WTC11 (cell line): ENCODE results near the gene RABEP1. TPM values are rescaled to one million over a fixed set of nuclear protein-coding genes. Genes with fewer than 3 reads are reported as not detected.

Source experiments
- ATF1 ChIP-seq: sonication (generic); formaldehyde crosslinking; IDR thresholded peaks from 2 replicates; pipeline ENCODE4 v1.8.1; 2023; ENCODE audit warnings: mild to moderate bottlenecking, moderate library complexity, missing genetic modification reagents
- ATF2 ChIP-seq: sonication (generic); formaldehyde crosslinking; IDR thresholded peaks from 2 replicates; pipeline ENCODE4 v1.8.1; 2022; ENCODE audit warnings: low read depth, missing genetic modification reagents, borderline replicate concordance
- CREB1 ChIP-seq: sonication (generic); formaldehyde crosslinking; IDR thresholded peaks from 2 replicates; pipeline ENCODE4 v1.8.0; 2023; ENCODE audit warnings: mild to moderate bottlenecking, missing genetic modification reagents
- CREM ChIP-seq: sonication (generic); formaldehyde crosslinking; IDR thresholded peaks from 2 replicates; pipeline ENCODE4 v1.8.1; 2022; ENCODE audit warnings: mild to moderate bottlenecking, missing genetic modification reagents, moderate library complexity
- E2F4 ChIP-seq: sonication (generic); formaldehyde crosslinking; IDR thresholded peaks from 2 replicates; pipeline ENCODE4 v1.8.1; 2022; ENCODE audit warnings: low read depth, mild to moderate bottlenecking, moderate library complexity, missing genetic modification reagents, borderline replicate concordance
- FOXP4 ChIP-seq: sonication (generic); formaldehyde crosslinking; IDR thresholded peaks from 2 replicates; pipeline ENCODE4 v1.8.0; 2022; ENCODE audit warnings: mild to moderate bottlenecking, missing genetic modification reagents
- GABPB1 ChIP-seq: sonication (generic); formaldehyde crosslinking; IDR thresholded peaks from 2 replicates; pipeline ENCODE4 v1.8.1; 2023; ENCODE audit warnings: mild to moderate bottlenecking, missing genetic modification reagents
- HMGA2 ChIP-seq: fragments of 250-450 bp; sonication (Bioruptor Pico); IDR thresholded peaks from 2 replicates; pipeline ENCODE4 v1.4.0; 2021; ENCODE audit warnings: mild to moderate bottlenecking, moderate library complexity
- HMGXB4 ChIP-seq: sonication (generic); formaldehyde crosslinking; IDR thresholded peaks from 2 replicates; pipeline ENCODE4 v1.8.1; 2023; ENCODE audit warnings: mild to moderate bottlenecking, moderate library complexity, missing genetic modification reagents
- MAX ChIP-seq: sonication (generic); formaldehyde crosslinking; IDR thresholded peaks from 2 replicates; pipeline ENCODE4 v1.8.0; 2022; ENCODE audit warnings: mild to moderate bottlenecking, missing genetic modification reagents
- NFE2L1 ChIP-seq: sonication (generic); formaldehyde crosslinking; IDR thresholded peaks from 2 replicates; pipeline ENCODE4 v1.8.1; 2023; ENCODE audit warnings: missing genetic modification reagents
- NR3C1 ChIP-seq: sonication (generic); formaldehyde crosslinking; conservative IDR thresholded peaks from 2 replicates; pipeline ENCODE4 v1.8.1; 2023; ENCODE audit warnings: low read depth, mild to moderate bottlenecking, missing genetic modification reagents
- OVOL2 ChIP-seq: fragments of 250-450 bp; sonication (Bioruptor Pico); IDR thresholded peaks from 2 replicates; pipeline ENCODE4 v1.9.0; 2021; ENCODE audit warnings: mild to moderate bottlenecking, borderline replicate concordance
- ZNF121 ChIP-seq: sonication (generic); formaldehyde crosslinking; IDR thresholded peaks from 2 replicates; pipeline ENCODE4 v1.8.0; 2023; ENCODE audit warnings: missing genetic modification reagents
- ZNF263 ChIP-seq: sonication (generic); formaldehyde crosslinking; IDR thresholded peaks from 2 replicates; pipeline ENCODE4 v1.8.1; 2022; ENCODE audit warnings: low read depth, mild to moderate bottlenecking, moderate library complexity, missing genetic modification reagents
- ZNF423 ChIP-seq: fragments of 250-450 bp; sonication (Bioruptor Pico); IDR thresholded peaks from 2 replicates; pipeline ENCODE4 v2.1.2; 2022; ENCODE audit warnings: mild to moderate bottlenecking, moderate library complexity
- total RNA-seq: library from RNA; stranded (reverse); gene quantifications from 3 replicates; pipeline ENCODE4 v1.2.3, GENCODE V29; 2021
- TF ChIP-seq, protein P1 (sequence below): fragments of 200-600 bp; IDR thresholded peaks from 2 replicates; pipeline ENCODE4 v1.8.0; 2022; ENCODE audit warnings: antibody characterized with exemption
- TF ChIP-seq, protein P2 (sequence below): sonication (generic); formaldehyde crosslinking; conservative IDR thresholded peaks from 2 replicates; pipeline ENCODE4 v1.8.1; 2022; ENCODE audit warnings: mild to moderate bottlenecking, missing genetic modification reagents
- TF ChIP-seq, protein P3 (sequence below): sonication (generic); formaldehyde crosslinking; IDR thresholded peaks from 2 replicates; pipeline ENCODE4 v1.8.0; 2023; ENCODE audit warnings: mild to moderate bottlenecking, missing genetic modification reagents
- TF ChIP-seq, protein P4 (sequence below): sonication (generic); formaldehyde crosslinking; IDR thresholded peaks from 2 replicates; pipeline ENCODE4 v1.8.0; 2023; ENCODE audit warnings: missing genetic modification reagents
- TF ChIP-seq, protein P5 (sequence below): fragments of 250-450 bp; sonication (Bioruptor Pico); IDR thresholded peaks from 2 replicates; pipeline ENCODE4 v1.8.0; 2021; ENCODE audit warnings: mild to moderate bottlenecking
- TF ChIP-seq, protein P6 (sequence below): sonication (generic); formaldehyde crosslinking; IDR thresholded peaks from 2 replicates; pipeline ENCODE4 v1.8.1; 2023; ENCODE audit warnings: mild to moderate bottlenecking, missing genetic modification reagents, moderate library complexity

RABEP1 gene
- total RNA-seq, 1 experiment from 2014 or later = 40.9 TPM

DNA sequence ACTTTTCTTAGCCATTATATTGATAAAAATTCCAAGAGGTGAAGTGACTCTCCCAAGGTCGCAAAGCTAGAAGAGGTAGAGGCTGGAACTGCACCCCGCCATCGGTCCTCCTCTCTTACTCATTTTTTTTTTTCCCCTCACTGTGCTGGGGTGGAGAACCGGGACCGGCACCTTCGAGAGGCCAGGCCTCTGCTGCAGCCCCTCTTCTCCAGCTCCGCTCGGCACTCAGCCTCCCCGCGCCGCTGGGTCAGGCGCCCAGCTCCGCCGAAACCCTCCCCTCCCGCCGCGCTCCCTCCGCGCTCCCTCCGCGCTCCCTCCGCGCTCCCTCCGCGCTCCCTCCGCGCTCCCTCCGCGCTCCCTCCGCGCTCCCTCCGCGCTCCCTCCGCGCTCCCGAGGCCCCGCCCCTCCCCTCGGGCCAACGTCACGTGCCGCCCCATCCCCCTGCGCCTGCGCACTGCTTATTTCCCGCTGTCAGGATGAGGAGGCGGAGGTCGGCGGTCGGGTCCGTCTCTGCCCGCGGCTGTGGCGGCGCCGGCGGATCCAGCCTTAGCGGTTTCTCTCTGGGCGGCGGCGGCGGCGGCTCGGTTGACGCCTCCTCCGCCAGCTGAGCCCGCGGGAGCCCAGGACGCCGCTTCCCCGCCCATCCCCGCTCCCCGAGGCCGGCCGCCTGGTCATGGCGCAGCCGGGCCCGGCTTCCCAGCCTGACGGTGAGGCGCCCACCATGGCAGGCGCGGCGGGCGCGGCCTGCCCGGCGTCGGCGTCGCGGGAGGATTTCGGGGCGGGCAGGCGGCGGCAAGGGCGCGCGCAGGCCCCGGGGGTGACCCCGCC, at the start of gene RABEP1 (continued):
- TF ChIP-seq CREM (CRISPR knock-in tag) = no peak
- TF ChIP-seq ZNF121 (CRISPR knock-in tag) = no peak
- TF ChIP-seq GABPB1 (CRISPR knock-in tag) = no peak
- TF ChIP-seq, protein P1, sequence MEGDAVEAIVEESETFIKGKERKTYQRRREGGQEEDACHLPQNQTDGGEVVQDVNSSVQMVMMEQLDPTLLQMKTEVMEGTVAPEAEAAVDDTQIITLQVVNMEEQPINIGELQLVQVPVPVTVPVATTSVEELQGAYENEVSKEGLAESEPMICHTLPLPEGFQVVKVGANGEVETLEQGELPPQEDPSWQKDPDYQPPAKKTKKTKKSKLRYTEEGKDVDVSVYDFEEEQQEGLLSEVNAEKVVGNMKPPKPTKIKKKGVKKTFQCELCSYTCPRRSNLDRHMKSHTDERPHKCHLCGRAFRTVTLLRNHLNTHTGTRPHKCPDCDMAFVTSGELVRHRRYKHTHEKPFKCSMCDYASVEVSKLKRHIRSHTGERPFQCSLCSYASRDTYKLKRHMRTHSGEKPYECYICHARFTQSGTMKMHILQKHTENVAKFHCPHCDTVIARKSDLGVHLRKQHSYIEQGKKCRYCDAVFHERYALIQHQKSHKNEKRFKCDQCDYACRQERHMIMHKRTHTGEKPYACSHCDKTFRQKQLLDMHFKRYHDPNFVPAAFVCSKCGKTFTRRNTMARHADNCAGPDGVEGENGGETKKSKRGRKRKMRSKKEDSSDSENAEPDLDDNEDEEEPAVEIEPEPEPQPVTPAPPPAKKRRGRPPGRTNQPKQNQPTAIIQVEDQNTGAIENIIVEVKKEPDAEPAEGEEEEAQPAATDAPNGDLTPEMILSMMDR = no peak
- TF ChIP-seq E2F4 (CRISPR knock-in tag) = 0 out of 2 replicates have a peak, but pooled peaks have one; percentile 23
- TF ChIP-seq, protein P2, sequence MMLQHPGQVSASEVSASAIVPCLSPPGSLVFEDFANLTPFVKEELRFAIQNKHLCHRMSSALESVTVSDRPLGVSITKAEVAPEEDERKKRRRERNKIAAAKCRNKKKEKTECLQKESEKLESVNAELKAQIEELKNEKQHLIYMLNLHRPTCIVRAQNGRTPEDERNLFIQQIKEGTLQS (CRISPR knock-in tag) = no peak
- peak; percentile 36; the same call in 1 of the 2 replicates for TF ChIP-seq ZNF423
- TF ChIP-seq, protein P3, sequence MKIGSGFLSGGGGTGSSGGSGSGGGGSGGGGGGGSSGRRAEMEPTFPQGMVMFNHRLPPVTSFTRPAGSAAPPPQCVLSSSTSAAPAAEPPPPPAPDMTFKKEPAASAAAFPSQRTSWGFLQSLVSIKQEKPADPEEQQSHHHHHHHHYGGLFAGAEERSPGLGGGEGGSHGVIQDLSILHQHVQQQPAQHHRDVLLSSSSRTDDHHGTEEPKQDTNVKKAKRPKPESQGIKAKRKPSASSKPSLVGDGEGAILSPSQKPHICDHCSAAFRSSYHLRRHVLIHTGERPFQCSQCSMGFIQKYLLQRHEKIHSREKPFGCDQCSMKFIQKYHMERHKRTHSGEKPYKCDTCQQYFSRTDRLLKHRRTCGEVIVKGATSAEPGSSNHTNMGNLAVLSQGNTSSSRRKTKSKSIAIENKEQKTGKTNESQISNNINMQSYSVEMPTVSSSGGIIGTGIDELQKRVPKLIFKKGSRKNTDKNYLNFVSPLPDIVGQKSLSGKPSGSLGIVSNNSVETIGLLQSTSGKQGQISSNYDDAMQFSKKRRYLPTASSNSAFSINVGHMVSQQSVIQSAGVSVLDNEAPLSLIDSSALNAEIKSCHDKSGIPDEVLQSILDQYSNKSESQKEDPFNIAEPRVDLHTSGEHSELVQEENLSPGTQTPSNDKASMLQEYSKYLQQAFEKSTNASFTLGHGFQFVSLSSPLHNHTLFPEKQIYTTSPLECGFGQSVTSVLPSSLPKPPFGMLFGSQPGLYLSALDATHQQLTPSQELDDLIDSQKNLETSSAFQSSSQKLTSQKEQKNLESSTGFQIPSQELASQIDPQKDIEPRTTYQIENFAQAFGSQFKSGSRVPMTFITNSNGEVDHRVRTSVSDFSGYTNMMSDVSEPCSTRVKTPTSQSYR (CRISPR knock-in tag) = no peak
- TF ChIP-seq HMGXB4 = no peak
- TF ChIP-seq OVOL2 = no peak
- TF ChIP-seq ATF1 (CRISPR knock-in tag) = no peak
- TF ChIP-seq NFE2L1 = no peak
- no peak for TF ChIP-seq MAX (CRISPR knock-in tag)
- TF ChIP-seq, protein P4, sequence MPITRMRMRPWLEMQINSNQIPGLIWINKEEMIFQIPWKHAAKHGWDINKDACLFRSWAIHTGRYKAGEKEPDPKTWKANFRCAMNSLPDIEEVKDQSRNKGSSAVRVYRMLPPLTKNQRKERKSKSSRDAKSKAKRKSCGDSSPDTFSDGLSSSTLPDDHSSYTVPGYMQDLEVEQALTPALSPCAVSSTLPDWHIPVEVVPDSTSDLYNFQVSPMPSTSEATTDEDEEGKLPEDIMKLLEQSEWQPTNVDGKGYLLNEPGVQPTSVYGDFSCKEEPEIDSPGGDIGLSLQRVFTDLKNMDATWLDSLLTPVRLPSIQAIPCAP = no peak
- TF ChIP-seq CREB1 (CRISPR knock-in tag) = 0 out of 2 replicates have a peak, but pooled peaks have one; percentile 28
- TF ChIP-seq, protein P5, sequence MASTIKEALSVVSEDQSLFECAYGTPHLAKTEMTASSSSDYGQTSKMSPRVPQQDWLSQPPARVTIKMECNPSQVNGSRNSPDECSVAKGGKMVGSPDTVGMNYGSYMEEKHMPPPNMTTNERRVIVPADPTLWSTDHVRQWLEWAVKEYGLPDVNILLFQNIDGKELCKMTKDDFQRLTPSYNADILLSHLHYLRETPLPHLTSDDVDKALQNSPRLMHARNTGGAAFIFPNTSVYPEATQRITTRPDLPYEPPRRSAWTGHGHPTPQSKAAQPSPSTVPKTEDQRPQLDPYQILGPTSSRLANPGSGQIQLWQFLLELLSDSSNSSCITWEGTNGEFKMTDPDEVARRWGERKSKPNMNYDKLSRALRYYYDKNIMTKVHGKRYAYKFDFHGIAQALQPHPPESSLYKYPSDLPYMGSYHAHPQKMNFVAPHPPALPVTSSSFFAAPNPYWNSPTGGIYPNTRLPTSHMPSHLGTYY (CRISPR knock-in tag) = no peak
- TF ChIP-seq HMGA2 (CRISPR knock-in tag) = no peak
- no peak for TF ChIP-seq ZNF263 (CRISPR knock-in tag)
- TF ChIP-seq FOXP4 = no peak
- TF ChIP-seq ATF2 = no peak
- TF ChIP-seq, protein P6, sequence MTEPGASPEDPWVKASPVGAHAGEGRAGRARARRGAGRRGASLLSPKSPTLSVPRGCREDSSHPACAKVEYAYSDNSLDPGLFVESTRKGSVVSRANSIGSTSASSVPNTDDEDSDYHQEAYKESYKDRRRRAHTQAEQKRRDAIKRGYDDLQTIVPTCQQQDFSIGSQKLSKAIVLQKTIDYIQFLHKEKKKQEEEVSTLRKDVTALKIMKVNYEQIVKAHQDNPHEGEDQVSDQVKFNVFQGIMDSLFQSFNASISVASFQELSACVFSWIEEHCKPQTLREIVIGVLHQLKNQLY (CRISPR knock-in tag) = no peak
- 0 out of 2 replicates have a peak, but pooled peaks have one; percentile 40 for TF ChIP-seq NR3C1 (CRISPR knock-in tag)
